ENCODE measurements around the gene NES.

DNA sequence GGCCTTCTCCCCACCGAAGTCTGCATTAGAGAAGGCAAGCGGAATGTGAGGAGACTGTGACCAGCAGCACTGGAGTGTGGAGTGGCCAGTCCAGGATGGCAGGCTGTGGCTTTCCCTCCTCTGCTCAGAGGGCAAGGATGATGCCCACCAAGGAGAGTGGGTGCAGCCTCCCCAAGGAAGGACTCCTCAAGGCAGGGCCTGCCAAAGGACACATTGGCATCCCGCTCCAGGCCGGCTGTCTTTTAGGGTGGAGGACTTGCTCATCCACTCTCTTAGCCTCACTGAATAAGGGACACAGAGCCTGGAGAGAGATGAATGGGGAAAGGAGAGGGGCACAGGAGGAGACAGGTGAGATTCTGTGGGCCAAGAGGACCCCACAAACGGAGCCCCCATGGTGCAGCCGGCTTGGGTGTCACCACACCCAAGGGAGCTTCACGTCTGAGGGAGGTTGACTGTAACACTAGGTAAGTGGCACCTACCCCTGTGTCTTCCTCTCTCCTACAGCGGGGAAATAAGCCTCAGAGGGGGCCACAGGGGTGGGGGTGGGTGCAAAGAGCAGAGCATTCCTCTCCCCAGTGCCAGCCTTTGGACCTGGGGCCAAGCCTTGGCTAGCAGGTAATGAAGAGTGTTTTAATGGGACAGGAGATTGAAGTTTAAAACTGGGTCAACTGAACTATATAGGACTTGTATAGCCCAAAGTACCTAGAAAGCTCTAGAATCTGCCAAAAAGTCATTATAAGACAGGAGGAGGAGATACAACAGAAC, 4.2 kb upstream of the NES start:
- TF ChIP-seq, protein P1, sequence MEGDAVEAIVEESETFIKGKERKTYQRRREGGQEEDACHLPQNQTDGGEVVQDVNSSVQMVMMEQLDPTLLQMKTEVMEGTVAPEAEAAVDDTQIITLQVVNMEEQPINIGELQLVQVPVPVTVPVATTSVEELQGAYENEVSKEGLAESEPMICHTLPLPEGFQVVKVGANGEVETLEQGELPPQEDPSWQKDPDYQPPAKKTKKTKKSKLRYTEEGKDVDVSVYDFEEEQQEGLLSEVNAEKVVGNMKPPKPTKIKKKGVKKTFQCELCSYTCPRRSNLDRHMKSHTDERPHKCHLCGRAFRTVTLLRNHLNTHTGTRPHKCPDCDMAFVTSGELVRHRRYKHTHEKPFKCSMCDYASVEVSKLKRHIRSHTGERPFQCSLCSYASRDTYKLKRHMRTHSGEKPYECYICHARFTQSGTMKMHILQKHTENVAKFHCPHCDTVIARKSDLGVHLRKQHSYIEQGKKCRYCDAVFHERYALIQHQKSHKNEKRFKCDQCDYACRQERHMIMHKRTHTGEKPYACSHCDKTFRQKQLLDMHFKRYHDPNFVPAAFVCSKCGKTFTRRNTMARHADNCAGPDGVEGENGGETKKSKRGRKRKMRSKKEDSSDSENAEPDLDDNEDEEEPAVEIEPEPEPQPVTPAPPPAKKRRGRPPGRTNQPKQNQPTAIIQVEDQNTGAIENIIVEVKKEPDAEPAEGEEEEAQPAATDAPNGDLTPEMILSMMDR (IDR thresholded peaks at IDR 0.05) = no peak
- TF ChIP-seq POLR2A (IDR thresholded peaks at IDR 0.05) = no peak
- TF ChIP-seq POLR2AphosphoS5 (IDR thresholded peaks at IDR 0.05) = no peak
- no peak for TF ChIP-seq EP300 (IDR thresholded peaks at IDR 0.05)
